22Rv1 (cell line): Measurements from ENCODE around the gene FAS.

Source experiments
- ZFX ChIP-seq: fragments of 450-650 bp; IDR thresholded peaks from 2 replicates; pipeline ENCODE4 v1.6.1; 2017; ENCODE audit warnings: antibody characterized with exemption, borderline replicate concordance
- TF ChIP-seq, protein P1 (sequence below): fragments of 450-650 bp; IDR thresholded peaks from 2 replicates; pipeline ENCODE4 v1.5.1; 2017; ENCODE audit warnings: mild to moderate bottlenecking

DNA sequence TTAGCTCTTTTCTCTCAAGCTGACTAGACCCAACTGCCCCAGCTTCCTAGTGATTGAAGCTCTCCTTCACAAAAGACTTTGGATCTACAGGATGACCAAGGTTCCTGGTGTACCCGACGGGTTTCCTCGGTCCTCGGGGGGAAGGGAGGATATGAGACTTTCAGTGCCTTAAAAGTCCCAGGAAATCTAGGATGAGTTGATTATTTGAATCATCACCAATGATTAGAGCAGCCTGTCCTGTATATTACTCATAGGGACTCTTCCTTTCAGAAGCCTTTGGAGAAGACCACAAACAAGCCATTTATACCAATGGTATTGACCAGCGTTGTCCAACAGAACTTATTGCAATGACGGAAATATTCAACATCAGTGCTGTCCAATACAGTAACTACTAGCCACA, 31.9 kb upstream of the FAS start:
- TF ChIP-seq, protein P1, sequence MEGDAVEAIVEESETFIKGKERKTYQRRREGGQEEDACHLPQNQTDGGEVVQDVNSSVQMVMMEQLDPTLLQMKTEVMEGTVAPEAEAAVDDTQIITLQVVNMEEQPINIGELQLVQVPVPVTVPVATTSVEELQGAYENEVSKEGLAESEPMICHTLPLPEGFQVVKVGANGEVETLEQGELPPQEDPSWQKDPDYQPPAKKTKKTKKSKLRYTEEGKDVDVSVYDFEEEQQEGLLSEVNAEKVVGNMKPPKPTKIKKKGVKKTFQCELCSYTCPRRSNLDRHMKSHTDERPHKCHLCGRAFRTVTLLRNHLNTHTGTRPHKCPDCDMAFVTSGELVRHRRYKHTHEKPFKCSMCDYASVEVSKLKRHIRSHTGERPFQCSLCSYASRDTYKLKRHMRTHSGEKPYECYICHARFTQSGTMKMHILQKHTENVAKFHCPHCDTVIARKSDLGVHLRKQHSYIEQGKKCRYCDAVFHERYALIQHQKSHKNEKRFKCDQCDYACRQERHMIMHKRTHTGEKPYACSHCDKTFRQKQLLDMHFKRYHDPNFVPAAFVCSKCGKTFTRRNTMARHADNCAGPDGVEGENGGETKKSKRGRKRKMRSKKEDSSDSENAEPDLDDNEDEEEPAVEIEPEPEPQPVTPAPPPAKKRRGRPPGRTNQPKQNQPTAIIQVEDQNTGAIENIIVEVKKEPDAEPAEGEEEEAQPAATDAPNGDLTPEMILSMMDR = no peak
- no peak for TF ChIP-seq ZFX
